Measurements from ENCODE around the gene PLCXD1.
A peak's percentile ranks its signal among the peaks of the same experiment; 100 is the strongest.

PLCXD1 gene

GRCh38 chrX:338836-339400 lies 57.7 kb downstream of the PLCXD1 start:
- H3K27me3 ChIP-seq = no peaks in the 10 kb centered on the region
- no peaks in the 10 kb centered on the region for H3K4me1 ChIP-seq
- H3K4me3 ChIP-seq = no peak overlapping the region
- H3K36me3 ChIP-seq = peaks cover 0 to 47% (median 27%) of the 10 kb centered on the region in 3 donors
- TF ChIP-seq CTCF (IDR thresholded peaks at IDR 0.05) = no peak
- no peak for DNase-seq
- H3K27ac ChIP-seq = no peak overlapping the region
- intact Hi-C loops (cut with DNase I; ENCODE audit: low total_unique reads) = no loop called here
- no peaks in the 10 kb centered on the region for H3K9me3 ChIP-seq

DNA sequence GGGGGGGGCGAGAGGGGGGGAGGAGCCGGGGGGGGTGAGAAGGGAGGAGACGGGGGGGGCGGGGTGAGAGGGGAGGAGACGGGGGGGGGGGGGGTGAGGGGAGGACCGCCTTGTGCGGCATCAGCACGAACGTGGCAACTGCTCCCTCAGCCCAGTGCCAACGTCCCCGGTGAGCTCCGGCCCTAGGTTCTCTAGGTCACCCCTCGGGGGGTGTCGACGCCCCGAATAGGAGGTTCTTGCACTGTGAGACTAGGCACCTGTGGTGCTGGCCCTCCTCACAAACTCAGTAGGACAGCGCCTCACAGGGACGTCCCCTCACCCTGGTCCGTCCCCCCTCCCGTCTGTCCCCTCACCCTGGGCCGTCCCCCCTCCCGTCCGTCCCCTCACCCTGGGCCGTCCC lies 58.9 kb downstream of the PLCXD1 start:
- no peak overlapping the region for H3K27ac ChIP-seq
- H3K27me3 ChIP-seq = no peaks in the 10 kb centered on the region
- H3K36me3 ChIP-seq = peaks cover 9 to 47% (median 25%) of the 10 kb centered on the region in 3 donors
- H3K9me3 ChIP-seq = no peaks in the 10 kb centered on the region
- DNase-seq = no peak
- no peaks in the 10 kb centered on the region for H3K4me1 ChIP-seq
- no peak for TF ChIP-seq CTCF (IDR thresholded peaks at IDR 0.05)
- intact Hi-C loops (cut with DNase I; ENCODE audit: low total_unique reads) = no loop called here
- H3K4me3 ChIP-seq = no peak overlapping the region

DNA sequence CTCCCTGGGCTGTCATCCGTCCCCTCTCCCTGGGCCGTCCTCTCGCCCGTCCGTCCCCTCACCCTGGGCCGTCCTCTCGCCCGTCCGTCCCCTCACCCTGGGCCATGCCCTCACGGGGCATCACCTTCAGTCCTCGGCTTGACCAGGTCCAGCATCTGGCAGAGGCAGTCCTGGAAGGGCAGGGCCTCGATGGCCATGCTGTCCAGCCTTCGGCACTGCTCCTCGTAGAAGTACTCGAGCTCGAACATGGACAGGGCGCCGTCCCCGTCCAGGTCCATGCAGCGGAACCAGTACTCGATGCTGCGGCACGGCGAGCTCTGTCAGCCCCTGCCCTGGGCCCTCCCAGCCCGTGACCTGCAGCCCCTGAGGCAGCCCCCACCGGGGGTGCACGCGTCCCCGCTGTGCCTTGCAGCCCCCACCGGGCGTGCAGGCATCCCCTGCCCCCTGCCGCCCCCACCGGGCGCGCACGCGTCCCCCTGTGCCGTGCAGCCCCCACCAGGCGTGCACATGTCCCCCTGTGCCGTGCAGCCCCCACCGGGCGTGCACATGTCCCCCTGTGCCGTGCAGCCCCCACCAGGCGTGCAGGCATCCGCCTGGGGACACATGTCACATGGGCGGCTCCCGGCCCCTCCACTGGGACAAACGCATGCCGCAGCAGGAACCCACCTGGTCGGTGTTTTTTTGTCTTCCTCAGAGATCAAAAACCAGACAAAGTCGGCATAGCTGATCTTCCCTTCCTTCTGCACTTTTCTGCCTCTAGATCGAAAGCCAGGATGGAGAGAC lies 59.7 kb downstream of the PLCXD1 start:
- Histone ChIP-seq H3K9me3 (no peaks in the 10 kb centered on the region), H3K27me3 (no peaks in the 10 kb centered on the region), H3K4me3 (no peak overlapping the region), H3K27ac (no peak overlapping the region), H3K4me1 (no peaks in the 10 kb centered on the region), H3K36me3 (peaks cover 11 to 51% (median 25%) of the 10 kb centered on the region in 3 donors)
- intact Hi-C loops (cut with DNase I; ENCODE audit: low total_unique reads) = no loop called here
- TF ChIP-seq CTCF (IDR thresholded peaks at IDR 0.05) = no peak
- peak in 1 of 2 donors; percentile 37 for DNase-seq

- intact Hi-C loops (cut with DNase I; ENCODE audit: low total_unique reads) = no loop called here
- TF ChIP-seq CTCF (IDR thresholded peaks at IDR 0.05) = no peak
- peaks cover 11 to 49% (median 30%) of the 10 kb centered on the region in 3 donors for H3K36me3 ChIP-seq
- H3K4me3 ChIP-seq = no peak overlapping the region
- no peaks in the 10 kb centered on the region for H3K9me3 ChIP-seq
- H3K27me3 ChIP-seq = no peaks in the 10 kb centered on the region
- no peak overlapping the region for H3K27ac ChIP-seq
- H3K4me1 ChIP-seq = no peaks in the 10 kb centered on the region
- DNase-seq = peak in 1 of 2 donors; percentile 55
Observed at GRCh38 chrX:341541-342101, 60.4 kb downstream of the PLCXD1 start.

DNA sequence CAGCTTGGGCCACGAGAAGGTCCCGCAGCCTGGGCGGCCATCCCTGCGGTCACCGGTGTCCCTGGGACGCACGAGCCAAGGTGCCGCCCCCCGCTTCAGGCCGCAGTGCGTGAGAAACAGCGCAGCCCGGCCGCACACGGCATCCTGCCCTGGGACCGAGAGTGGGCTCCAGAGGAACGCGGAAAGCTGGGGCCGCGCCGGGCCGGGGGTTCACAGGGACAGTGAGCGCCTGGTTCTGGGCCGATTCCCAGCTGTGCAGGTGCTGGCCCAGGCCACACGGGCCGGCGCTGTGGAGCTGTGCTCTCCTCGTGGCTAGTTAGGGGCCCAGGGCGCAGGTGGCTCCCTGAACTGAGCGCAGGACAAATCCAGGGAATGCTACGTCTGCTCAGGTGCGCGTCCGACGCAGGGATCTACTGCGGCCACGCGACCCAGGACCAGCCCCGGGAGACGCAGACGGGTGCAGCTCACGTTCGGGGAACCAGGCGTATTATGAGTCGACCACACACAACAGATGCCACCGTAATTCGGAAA lies 63.3 kb downstream of the PLCXD1 start:
- DNase-seq = peak in 1 of 2 donors; percentile 51
- no peaks in the 10 kb centered on the region for H3K27me3 ChIP-seq
- no peak overlapping the region for H3K27ac ChIP-seq
- intact Hi-C loops (cut with DNase I; ENCODE audit: low total_unique reads) = no loop called here
- H3K9me3 ChIP-seq = no peaks in the 10 kb centered on the region
- no peak overlapping the region for H3K4me3 ChIP-seq
- no peaks in the 10 kb centered on the region for H3K4me1 ChIP-seq
- peaks cover 11 to 31% (median 23%) of the 10 kb centered on the region in 3 donors for H3K36me3 ChIP-seq
- no peak for TF ChIP-seq CTCF (IDR thresholded peaks at IDR 0.05)

Data from tibial artery (tissue), 4 donors.